GM15510 (cell line): ENCODE measurements around the gene ZWINT.

ENCODE experiments used
- POLR2A ChIP-seq: IDR thresholded peaks from 3 replicates; pipeline ENCODE4 v1.6.1; 2011; ENCODE audit warnings: borderline replicate concordance; ENCODE audit not compliant: insufficient read length; ENCODE audit errors: extremely low read depth

Gene ZWINT

GRCh38 chr10:56317603-56318002 is 43.5 kb downstream of the ZWINT start:
- TF ChIP-seq POLR2A: no peak

GRCh38 chr10:56316603-56317002 is 44.5 kb downstream of the ZWINT start:
- TF ChIP-seq POLR2A: no peak
